Heart left ventricle (tissue), 16 donors: ENCODE measurements around the gene WSCD1. TPM values are rescaled to one million over a fixed set of nuclear protein-coding genes. Genes with fewer than 3 reads are reported as not detected.

Experiments
- ATAC-seq, 4 donors: fragments of 200-7000 bp; cut with Tn5 transposase; one replicate each; pipeline ENCODE4 v1.9.1; 2020 to 2022; ENCODE audit warnings: moderate library complexity in 4 of 4, mild to moderate bottlenecking in 3 of 4, moderate number of reproducible peaks in 1 of 4
- DNase-seq, 5 donors: peaks; one replicate each; pipeline ENCODE4 v3.0.0-alpha.2; 2020
- H3K27ac ChIP-seq, 12 donors: fragments of 200-600 bp; sonication (generic) in 4 of 12; one replicate each; pipeline versions ENCODE4 v1.5.0 to v1.8.0; 2016 to 2022; ENCODE audit warnings: mild to moderate bottlenecking in 2 of 12
- H3K27me3 ChIP-seq, 9 donors: fragments of 200-600 bp; sonication (generic) in 2 of 9; one replicate each; pipeline versions ENCODE4 v1.5.1 to v1.8.0; 2016 to 2022; ENCODE audit warnings: mild to moderate bottlenecking in 3 of 9
- H3K36me3 ChIP-seq, 9 donors: fragments of 200-600 bp; sonication (generic) in 2 of 9; one replicate each; pipeline versions ENCODE4 v1.5.0 to v1.8.0; 2018 to 2022; ENCODE audit warnings: mild to moderate bottlenecking in 2 of 9
- H3K4me1 ChIP-seq, 12 donors: fragments of 200-600 bp; sonication (generic) in 4 of 12; one replicate each; pipeline versions ENCODE4 v1.5.0 to v1.8.0; 2016 to 2022; ENCODE audit warnings: mild to moderate bottlenecking in 3 of 12
- H3K4me3 ChIP-seq, 12 donors: fragments of 200-600 bp; sonication (generic) in 4 of 12; one replicate each; pipeline versions ENCODE4 v1.5.0 to v1.8.0; 2017 to 2022; ENCODE audit warnings: mild to moderate bottlenecking in 9 of 12, moderate library complexity in 4 of 12
- H3K9me3 ChIP-seq, 12 donors: fragments of 200-600 bp; sonication (generic) in 4 of 12; one replicate each; pipeline versions ENCODE4 v1.5.0 to v1.8.0; 2016 to 2022; ENCODE audit warnings: mild to moderate bottlenecking in 1 of 12
- CTCF ChIP-seq, 12 donors: fragments of 200-600 bp; sonication (generic) in 4 of 12; IDR thresholded peaks; one replicate each; pipeline versions ENCODE4 v1.5.0 to v1.8.0; 2018 to 2022; ENCODE audit warnings: antibody characterized with exemption in 12 of 12, mild to moderate bottlenecking in 5 of 12
- POLR2A ChIP-seq, 2 donors: fragments of 450-650 bp; IDR thresholded peaks; one replicate each; pipeline ENCODE4 v1.6.1; 2017; ENCODE audit warnings: antibody characterized with exemption in 2 of 2, mild to moderate bottlenecking in 2 of 2, moderate library complexity in 2 of 2
- WGBS, 4 donors: extraction: QIAGEN DNeasy Blood & Tissue Kit in 2 of 4; methylation state at CpG; one replicate each; pipeline versions ENCODE4 v1.1.5 to v1.1.7; 2013 to 2018; 5-methylcytosine and 5-hydroxymethylcytosine counted together
- intact Hi-C, 10 donors: fragments of 100-400 bp; cut with DNase I; formaldehyde crosslinking; loops; one replicate each; pipeline versions ENCODE4 v1.11.1 to v1.14.2; 2022
- polyA plus RNA-seq, 2 donors: library from polyadenylated mRNA; stranded (reverse); fragments of 200-250 nt; gene quantifications; one replicate each; pipeline ENCODE4 v1.2.3, GENCODE V29; 2013
- total RNA-seq, 9 donors: library from RNA; depleted of rRNA in 2 of 9; stranded (reverse); fragments of >200 nt in 2 of 9; fragmentation: NEBNext Ultra II Directional in 3 of 9; extraction: Animal tissue kit (Norgen Biotek cat#: 25700) in 3 of 9; gene quantifications; one replicate each; pipeline versions ENCODE4 v1.1.0 to v1.2.4, GENCODE V29; 2016 to 2023
- donor health status: ischemic (EF 13 %, LVEDD 7.1; RV severe dilation, severe dysfunction).
- donor health status: healthy with polysubstance abuse.
- donor health status: DM: no; HTN: yes; CAD: no.
- donor health status: DM: no; HTN: no; CAD: no.
- donor health status: ischemic (EF 25% LVEDD 6.9; RV normal size, moderate dysfunction).
- donor health status: ischemic (EF 25% LVEDD 5.7; RV mildly dilated, moderate dysfunction).
- donor health status: healthy.
- donor health status: DM: yes; HTN: yes; CAD: no.
- donor health status: ischemic (EF 35%, LVEDD 5.7; RV mildly dilated, moderate dysfunction).
- donor health status: nonischemic (EF 11% LVEDD 7.7; RV severe dilation, severe dysfunction).
- donor health status: DM: yes; HTN: yes; CAD: no.
- donor health status: PGD.
- donor health status: ischemic (EF 29% LVEDD 5.4; RV normal size, mild dysfunction).
- donor health status: nonischemic (EF 23%, LVEDD 6.1; RV moderate dilation, normal function).

WSCD1 gene
- total and polyA plus RNA-seq, 11 donors = 2.5 to 12.4 (median 4.4) TPM

- intact Hi-C loops = loop anchor here in 4 of 10 donors (2.0 to 10.0 kb wide), 3 partner anchors 26 to 238 kb away; partner anchors contain the start of gene WSCD1 (in 1 of the 4)
- H3K27ac ChIP-seq = peak overlapping the region in 1 of 12 donors; percentile 67
- DNase-seq = no peak
- WGBS, 4 donors = 91 to 98% (median 94%) methylated on average over 7 to 13 of the region's 13 CpGs
- H3K4me3 ChIP-seq = no peak overlapping the region
- H3K27me3 ChIP-seq = peaks cover 0 to 4% (median 0%) of the 10 kb centered on the region in 9 donors
- TF ChIP-seq POLR2A (IDR thresholded peaks at IDR 0.05) = no peak
- no peak for TF ChIP-seq CTCF (IDR thresholded peaks at IDR 0.05)
- no peak for ATAC-seq
- H3K4me1 ChIP-seq = peaks cover 0 to 19% (median 8%) of the 10 kb centered on the region in 12 donors
- H3K9me3 ChIP-seq = no peaks in the 10 kb centered on the region
- H3K36me3 ChIP-seq = no peaks in the 10 kb centered on the region
These were observed 26.2 kb downstream of the WSCD1 start for GRCh38 chr17:6096201-6097004.

GRCh38 chr17:6097005-6097279 is 26.8 kb downstream of the WSCD1 start:
- Histone ChIP-seq H3K27me3 (peaks cover 0 to 4% (median 0%) of the 10 kb centered on the region in 9 donors), H3K9me3 (no peaks in the 10 kb centered on the region), H3K4me3 (no peak overlapping the region), H3K27ac (peak overlapping the region in 3 of 12 donors; percentile 64 to 77 (median 67)), H3K4me1 (peaks cover 0 to 22% (median 8%) of the 10 kb centered on the region in 12 donors), H3K36me3 (no peaks in the 10 kb centered on the region)
- WGBS, 4 donors = 80 to 92% (median 89%) methylated on average over 10 of the region's 10 CpGs
- intact Hi-C loops = loop anchor here in 4 of 10 donors (2.0 to 10.0 kb wide), 3 partner anchors 26 to 238 kb away; partner anchors contain the start of gene WSCD1 (in 1 of the 4)
- no peak for ATAC-seq
- TF ChIP-seq POLR2A (IDR thresholded peaks at IDR 0.05) = no peak
- no peak for TF ChIP-seq CTCF (IDR thresholded peaks at IDR 0.05)
- DNase-seq = no peak

- Histone ChIP-seq H3K4me1 (peaks cover 0 to 31% (median 8%) of the 10 kb centered on the region in 12 donors), H3K4me3 (no peak overlapping the region), H3K27ac (peak overlapping the region in 11 of 12 donors; percentile 43 to 81 (median 71)), H3K36me3 (no peaks in the 10 kb centered on the region), H3K27me3 (peaks cover 0 to 4% (median 0%) of the 10 kb centered on the region in 9 donors), H3K9me3 (no peaks in the 10 kb centered on the region)
- ATAC-seq (peak; percentile 81 to 97 (median 86)), DNase-seq (peak in 4 of 5 donors; percentile 41 to 70 (median 61))
- no peak for TF ChIP-seq CTCF (IDR thresholded peaks at IDR 0.05)
- no peak for TF ChIP-seq POLR2A (IDR thresholded peaks at IDR 0.05)
- WGBS, 4 donors = 31 to 44% (median 36%) methylated on average over 11 of the region's 11 CpGs
- intact Hi-C loops = loop anchor here in 4 of 10 donors (1.0 to 10.0 kb wide), 3 partner anchors 227 to 237 kb away; no protein-coding TSS in a partner anchor
These were observed 28.1 kb downstream of the WSCD1 start for GRCh38 chr17:6098050-6098822.

- Histone ChIP-seq H3K9me3 (no peaks in the 10 kb centered on the region), H3K27me3 (peaks cover 0 to 4% (median 0%) of the 10 kb centered on the region in 9 donors), H3K27ac (peak overlapping the region in 10 of 12 donors; percentile 10 to 81 (median 73)), H3K4me3 (no peak overlapping the region), H3K36me3 (no peaks in the 10 kb centered on the region), H3K4me1 (peaks cover 0 to 31% (median 8%) of the 10 kb centered on the region in 12 donors)
- 61 to 78% (median 68%) methylated on average over 1 of the region's 1 CpG for WGBS, 4 donors
- TF ChIP-seq CTCF (IDR thresholded peaks at IDR 0.05) (no peak), POLR2A (IDR thresholded peaks at IDR 0.05) (no peak)
- DNase-seq = no peak
- intact Hi-C loops = loop anchor here in 4 of 10 donors (1.0 to 10.0 kb wide), 3 partner anchors 226 to 236 kb away; no protein-coding TSS in a partner anchor
- peak in 2 of 4 donors; percentile 6 to 48 for ATAC-seq
These were observed 28.6 kb downstream of the WSCD1 start for GRCh38 chr17:6098823-6099180.
